Measurements from ENCODE around the gene SLC35E3.

Gene SLC35E3

DNA sequence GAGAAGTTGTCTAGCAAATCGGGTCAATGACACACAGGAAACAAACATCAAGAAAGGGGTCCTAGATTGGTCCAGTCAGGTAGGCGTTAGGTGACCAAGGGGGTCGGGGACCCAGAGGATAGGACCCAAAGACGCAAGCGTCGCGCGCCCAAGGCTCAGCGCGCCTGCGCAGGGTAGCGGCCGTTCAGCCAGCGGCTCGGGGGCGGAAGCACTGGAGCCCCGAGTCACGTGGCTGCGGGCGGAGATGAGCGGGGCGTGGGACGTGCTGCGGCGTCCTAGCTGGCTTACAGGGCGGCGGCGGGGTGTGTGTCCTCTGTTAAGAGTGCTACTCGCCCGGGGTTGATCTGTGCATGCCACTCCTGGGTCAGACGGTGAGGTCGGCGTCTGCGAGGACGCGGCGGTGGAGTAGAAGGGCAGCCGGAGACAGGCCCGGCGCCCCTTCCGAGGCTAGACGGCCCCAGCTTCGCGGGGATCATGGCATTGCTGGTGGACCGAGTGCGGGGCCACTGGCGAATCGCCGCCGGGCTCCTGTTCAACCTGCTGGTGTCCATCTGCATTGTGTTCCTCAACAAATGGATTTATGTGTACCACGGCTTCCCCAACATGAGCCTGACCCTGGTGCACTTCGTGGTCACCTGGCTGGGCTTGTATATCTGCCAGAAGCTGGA lies at the start of gene SLC35E3:
Gene SLC35E3 (plus strand): TSS at position 273 of the 668 bp plus-strand sequence. CDS start 202 bp downstream, at position 475.
- DNase-seq = peak; percentile 92 to 94

DNA sequence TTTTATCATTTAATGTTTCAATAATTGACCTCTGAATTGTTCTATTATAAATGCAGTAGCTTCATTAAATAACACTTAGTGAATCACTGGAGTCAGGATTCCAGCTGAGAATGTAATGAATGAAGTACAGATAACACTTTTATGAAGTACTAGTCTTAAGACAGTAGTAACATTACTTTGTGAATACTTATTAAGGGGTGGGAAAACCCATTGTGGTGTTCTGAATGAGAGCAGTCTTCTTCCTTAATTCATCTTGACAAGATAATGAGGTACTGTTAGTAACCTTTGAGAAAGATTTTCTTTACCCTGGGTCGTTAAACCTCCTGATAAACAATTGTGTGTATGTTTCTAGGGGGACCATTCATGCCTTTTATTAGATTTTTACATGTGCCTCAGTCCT lies 46.5 kb upstream of the SLC35E3 start:
- DNase-seq = no peak

- no peak for DNase-seq
Observed at GRCh38 chr12:68727776-68728175, 18.2 kb upstream of the SLC35E3 start.

GRCh38 chr12:68733661-68734071 lies 12.3 kb upstream of the SLC35E3 start:
- DNase-seq = no peak

GRCh38 chr12:68739891-68740290 lies 6.1 kb upstream of the SLC35E3 start:
- no peak for DNase-seq

- no peak for DNase-seq
Observed at GRCh38 chr12:68743356-68743755, 2.6 kb upstream of the SLC35E3 start.

DNA sequence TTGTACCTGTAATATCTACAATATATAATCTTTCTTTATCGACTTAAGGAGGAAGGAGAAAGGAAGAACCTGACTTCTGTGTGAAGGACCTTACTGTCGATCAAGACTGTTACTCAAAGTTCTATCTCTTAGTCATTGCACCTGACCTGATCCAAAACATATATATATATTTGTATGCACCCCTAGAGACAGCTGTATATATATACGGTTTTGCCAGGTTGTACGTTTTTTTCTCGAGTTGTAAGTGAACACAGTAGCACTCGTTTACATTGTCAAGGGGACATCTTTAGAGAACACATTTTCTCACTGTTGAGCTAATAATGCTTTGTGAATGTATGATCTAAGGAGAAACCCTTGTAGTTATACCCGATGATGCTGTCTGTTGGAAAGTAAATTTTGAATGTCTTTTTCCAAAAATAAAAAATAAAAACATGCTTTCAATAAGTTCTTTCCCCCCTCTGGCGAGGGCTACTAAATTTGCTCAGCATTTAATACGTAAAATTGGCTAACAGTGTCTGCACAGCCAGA lies 536 bp upstream of the SLC35E3 start:
- peak in 1 of 2 donors; percentile 63 for DNase-seq

- DNase-seq = peak; percentile 34 to 67
Observed at GRCh38 chr12:68746572-68747180, 700 bp downstream of the SLC35E3 start.

DNA sequence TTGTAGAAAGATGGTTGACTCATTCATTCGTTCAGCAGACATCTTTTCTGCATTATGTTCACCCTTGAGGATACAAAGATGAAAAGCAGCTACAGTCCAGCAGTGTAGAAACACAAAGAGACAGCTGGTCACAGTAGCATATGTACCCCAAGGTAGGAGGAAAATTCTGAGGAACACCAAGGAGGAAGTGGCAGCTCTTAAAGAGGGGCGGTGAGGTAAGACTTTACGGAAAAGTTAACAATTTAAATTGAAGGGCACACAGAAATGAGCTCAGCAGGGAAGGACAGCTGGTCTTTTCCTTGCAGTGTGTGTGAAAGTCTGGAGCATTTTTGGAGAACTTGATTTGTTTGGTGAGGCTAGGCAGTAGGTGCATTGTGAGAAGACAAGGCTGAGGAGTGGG lies 3.5 kb downstream of the SLC35E3 start:
- DNase-seq = no peak

DNA sequence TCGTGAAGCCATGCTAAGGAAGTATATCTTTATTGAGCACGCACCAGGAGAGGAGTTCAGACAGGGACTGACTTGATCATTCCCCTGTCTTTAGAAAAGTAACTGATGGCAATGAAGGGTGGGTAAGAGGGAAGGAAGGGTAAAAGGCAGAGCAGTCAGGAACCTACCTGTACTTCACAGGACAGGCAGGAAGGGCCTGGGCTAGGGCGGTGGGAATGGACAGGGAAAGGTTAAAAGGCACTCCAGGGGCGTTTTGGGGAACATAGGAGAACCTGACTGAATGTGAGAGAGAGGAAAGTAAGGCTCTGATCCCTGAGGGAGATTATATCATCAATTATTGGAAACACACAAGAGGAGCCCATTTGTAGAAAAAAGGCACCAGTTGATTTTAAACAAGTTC lies 3.9 kb downstream of the SLC35E3 start:
- no peak for DNase-seq

DNA sequence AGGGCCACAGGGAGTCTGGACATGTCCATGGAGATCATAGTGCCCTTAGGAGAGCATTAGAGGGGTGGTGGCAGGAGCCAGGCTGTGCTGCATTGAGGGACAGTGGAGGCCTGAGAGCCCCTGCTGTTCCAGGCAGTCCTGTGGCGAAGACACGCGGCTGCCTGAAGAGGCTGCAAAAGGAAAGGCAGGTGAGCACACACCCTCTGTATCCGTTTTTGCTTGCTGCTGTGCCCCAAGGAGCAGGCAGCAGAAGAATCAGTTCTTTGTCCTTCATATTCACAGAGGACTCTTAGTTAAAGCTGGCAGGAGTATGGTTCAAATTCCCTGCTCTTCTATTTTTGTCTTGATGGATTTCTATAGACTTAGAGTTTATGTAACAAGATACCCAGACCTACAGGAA lies 4.5 kb downstream of the SLC35E3 start:
- no peak for DNase-seq

DNA sequence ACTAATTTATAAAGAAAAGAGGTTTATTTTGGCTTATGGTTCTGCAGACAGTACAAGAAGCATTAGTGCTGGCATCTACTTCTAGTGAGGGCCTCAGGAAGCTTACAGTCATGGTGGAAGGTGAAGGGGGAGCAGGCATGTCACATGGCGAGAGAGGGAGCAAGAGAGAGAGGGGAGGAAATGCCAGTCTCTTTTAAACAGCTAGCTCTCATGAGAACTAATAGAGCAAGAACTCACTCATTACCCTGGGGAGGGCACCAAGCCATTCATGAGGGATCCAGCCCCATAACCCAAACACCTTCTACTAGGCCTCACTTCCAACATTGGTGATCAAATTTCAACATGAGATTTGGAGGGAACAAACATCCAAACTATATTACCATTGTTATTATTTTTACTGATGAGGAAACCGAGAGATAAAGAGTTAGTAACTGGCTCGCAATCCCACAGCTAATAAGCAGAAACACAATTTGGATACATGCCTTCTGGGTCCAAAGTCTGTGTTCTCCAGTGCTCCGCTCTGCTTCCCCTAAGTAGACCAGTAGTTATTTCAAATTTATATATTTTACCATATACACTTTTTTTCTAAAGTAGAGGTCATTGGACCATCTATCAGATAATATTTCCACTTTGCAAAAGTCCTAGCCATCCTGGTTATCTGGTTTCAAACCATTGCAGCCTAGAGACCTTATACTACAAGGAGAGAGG lies 9.7 kb downstream of the SLC35E3 start:
- DNase-seq = no peak

DNA sequence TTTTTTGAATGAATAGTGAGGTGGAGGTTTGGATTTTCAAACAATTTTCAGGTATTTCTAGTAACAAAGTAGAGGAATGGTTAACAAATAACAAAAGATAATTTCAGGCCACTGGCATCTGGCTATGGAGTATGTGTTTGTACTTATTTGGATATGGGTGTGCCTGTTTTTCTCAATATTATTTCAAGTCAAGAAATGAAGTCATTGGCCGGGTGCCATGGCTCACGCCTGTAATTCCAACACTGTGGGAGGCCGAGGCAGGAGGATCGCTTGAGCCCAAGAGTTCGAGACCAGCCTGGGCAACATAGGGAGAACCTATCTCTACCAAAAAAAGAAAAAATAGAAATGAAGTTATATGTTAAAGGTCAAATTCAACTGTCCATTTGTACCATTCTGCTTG lies 13.9 kb downstream of the SLC35E3 start:
- DNase-seq = no peak

DNA sequence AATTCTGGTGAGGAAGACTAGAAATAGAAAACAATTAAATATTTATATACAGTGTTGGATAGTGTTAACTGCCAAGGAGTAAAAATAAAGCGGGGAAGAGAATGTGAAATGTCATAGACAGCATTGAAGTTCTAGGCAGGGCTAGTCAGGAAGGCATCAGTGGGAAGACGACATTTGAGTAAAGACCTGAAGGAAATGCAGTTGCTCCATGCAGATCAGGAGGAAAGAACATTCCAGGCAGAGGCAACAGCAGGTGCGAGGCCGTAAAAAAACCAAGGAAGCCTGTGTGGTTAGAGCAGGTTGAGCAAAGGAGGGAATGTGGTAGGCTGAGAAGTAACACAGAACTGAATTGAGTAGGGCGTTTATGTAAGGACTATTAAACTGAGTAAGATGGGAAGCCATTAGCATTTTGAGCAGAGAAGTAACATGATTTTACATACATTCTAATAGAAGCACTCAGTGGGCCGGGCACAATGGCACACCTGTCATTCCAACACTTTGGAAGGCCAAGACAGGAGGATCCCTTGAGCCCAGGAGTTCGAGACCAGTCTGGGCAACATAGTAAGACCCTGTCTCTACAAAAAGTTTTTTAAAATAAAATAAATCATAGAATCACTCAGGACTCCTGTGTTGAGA lies 14.9 kb downstream of the SLC35E3 start:
- DNase-seq = no peak

DNA sequence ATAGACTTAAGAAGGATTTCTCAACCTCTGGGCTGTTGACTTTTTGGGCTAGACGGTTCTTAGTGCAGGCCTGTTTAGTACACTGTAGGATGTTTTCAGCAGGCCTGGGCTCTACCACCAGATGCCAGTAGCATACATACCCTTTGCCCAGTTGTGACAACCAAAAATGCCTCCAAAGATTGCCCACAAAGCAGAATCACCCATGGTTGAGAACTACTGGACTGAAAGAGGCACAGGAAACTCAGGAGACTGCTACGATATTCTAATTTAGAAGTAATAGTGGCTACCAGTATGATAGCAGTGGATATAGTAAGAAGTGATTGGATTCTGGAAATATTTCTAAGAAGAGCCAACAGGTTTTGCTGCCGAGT lies 15.5 kb downstream of the SLC35E3 start:
- no peak for DNase-seq

- no peak for DNase-seq
Observed at GRCh38 chr12:68761901-68762630, 16.1 kb downstream of the SLC35E3 start.

GRCh38 chr12:68762691-68763090 lies 16.7 kb downstream of the SLC35E3 start:
- no peak for DNase-seq

GRCh38 chr12:68765696-68766095 lies 19.7 kb downstream of the SLC35E3 start:
- DNase-seq = no peak

- DNase-seq = no peak
Observed at GRCh38 chr12:68766646-68767045, 20.7 kb downstream of the SLC35E3 start.

- no peak for DNase-seq
Observed at GRCh38 chr12:68767191-68767590, 21.2 kb downstream of the SLC35E3 start.

DNA sequence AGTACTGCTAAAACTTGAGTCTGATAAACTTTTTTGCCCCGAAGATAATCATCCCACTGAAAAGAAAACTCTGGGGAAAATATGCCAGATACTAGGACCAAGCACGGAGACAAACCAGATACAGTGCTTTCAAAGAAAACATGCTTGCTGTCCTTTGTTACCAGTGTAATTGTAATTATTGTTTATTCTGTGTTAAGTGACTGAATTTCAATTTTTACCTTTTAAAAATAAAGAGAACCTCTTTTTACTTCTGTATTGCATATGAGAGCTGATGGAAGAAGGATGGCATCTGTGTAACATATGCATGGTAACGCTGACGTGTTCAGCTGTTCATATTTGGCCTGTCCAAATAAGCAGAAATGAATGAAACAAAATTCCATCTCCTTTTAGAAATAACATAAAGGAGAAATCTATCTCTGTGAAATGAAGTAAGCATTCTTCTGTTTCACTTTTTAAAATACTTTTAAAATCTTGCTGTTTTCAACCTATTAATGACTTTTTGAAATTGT lies 22.5 kb downstream of the SLC35E3 start:
- no peak for DNase-seq

- DNase-seq = no peak
Observed at GRCh38 chr12:68769941-68770340, 24.0 kb downstream of the SLC35E3 start.

All from hippocampal formation (tissue), 2 donors.